Tibial artery (tissue), 4 donors: ENCODE results near the gene IL10RA.

Experiments used
- DNase-seq, 2 donors: peaks; one replicate each; pipeline ENCODE4 v3.0.0-alpha.2; 2019
- H3K27ac ChIP-seq, 2 donors: fragments of 200-600 bp; sonication (generic) in 1 of 2; 1 replicate in 1 of 2; 2 replicates in 1 of 2; pipeline ENCODE4 v1.5.1; 2018 to 2019; ENCODE audit warnings: mild to moderate bottlenecking in 1 of 2
- H3K27me3 ChIP-seq, 2 donors: fragments of 200-600 bp; sonication (generic) in 1 of 2; one replicate each; pipeline versions ENCODE4 v1.5.1 to v1.6.0; 2016 to 2019
- H3K36me3 ChIP-seq, 3 donors: fragments of 200-600 bp; sonication (generic) in 2 of 3; one replicate each; pipeline ENCODE4 v1.5.1; 2016 to 2019; ENCODE audit warnings: mild to moderate bottlenecking in 2 of 3
- H3K4me1 ChIP-seq, 4 donors: fragments of 200-600 bp; sonication (generic) in 2 of 4; 1 replicate in 3 of 4; 2 replicates in 1 of 4; pipeline ENCODE4 v1.5.1; 2016 to 2019
- H3K4me3 ChIP-seq, 2 donors: fragments of 200-600 bp; sonication (generic) in 1 of 2; 1 replicate in 1 of 2; 2 replicates in 1 of 2; pipeline ENCODE4 v1.5.1; 2018 to 2019; ENCODE audit warnings: mild to moderate bottlenecking in 2 of 2
- H3K9me3 ChIP-seq, 3 donors: fragments of 200-600 bp; sonication (generic) in 1 of 3; one replicate each; pipeline ENCODE4 v1.5.1; 2016 to 2019
- CTCF ChIP-seq, 2 experiments: fragments of 200-600 bp in 1 of 2; fragments of 450-650 bp in 1 of 2; IDR thresholded peaks; one replicate each; pipeline ENCODE4 v1.5.1; 2017 to 2019; ENCODE audit warnings: antibody characterized with exemption in 2 of 2, mild to moderate bottlenecking in 1 of 2, moderate library complexity in 1 of 2
- intact Hi-C: fragments of 100-400 bp; cut with DNase I; formaldehyde crosslinking; loops from one replicate; pipeline ENCODE4 v1.15.0; 2023; ENCODE audit warnings: low total_unique reads

IL10RA gene

GRCh38 chr11:117969160-117969991 lies 16.8 kb upstream of the IL10RA start:
- Histone ChIP-seq H3K36me3 (no peaks in the 10 kb centered on the region), H3K4me1 (no peaks in the 10 kb centered on the region), H3K27ac (no peak overlapping the region), H3K4me3 (no peak overlapping the region), H3K27me3 (peaks cover 0 to 22% of the 10 kb centered on the region in 2 donors), H3K9me3 (no peaks in the 10 kb centered on the region)
- no peak for TF ChIP-seq CTCF (IDR thresholded peaks at IDR 0.05)
- DNase-seq = peak in 1 of 2 donors; percentile 13
- intact Hi-C loops = no loop called here

- Histone ChIP-seq H3K27me3 (peaks cover 0 to 25% of the 10 kb centered on the region in 2 donors), H3K27ac (no peak overlapping the region), H3K4me3 (no peak overlapping the region), H3K9me3 (no peaks in the 10 kb centered on the region), H3K4me1 (no peaks in the 10 kb centered on the region), H3K36me3 (no peaks in the 10 kb centered on the region)
- peak in 1 of 2 donors; percentile 48 for DNase-seq
- intact Hi-C loops = no loop called here
- TF ChIP-seq CTCF (IDR thresholded peaks at IDR 0.05) = no peak
Measured at GRCh38 chr11:117970400-117971024, 15.7 kb upstream of the IL10RA start.

GRCh38 chr11:117972044-117972443 lies 14.2 kb upstream of the IL10RA start:
- Histone ChIP-seq H3K4me3 (no peak overlapping the region), H3K27ac (no peak overlapping the region), H3K36me3 (no peaks in the 10 kb centered on the region), H3K27me3 (peaks cover 0 to 29% of the 10 kb centered on the region in 2 donors), H3K4me1 (no peaks in the 10 kb centered on the region), H3K9me3 (no peaks in the 10 kb centered on the region)
- DNase-seq = peak in 1 of 2 donors; percentile 5
- TF ChIP-seq CTCF (IDR thresholded peaks at IDR 0.05) = no peak
- intact Hi-C loops = no loop called here

- no peaks in the 10 kb centered on the region for H3K36me3 ChIP-seq
- intact Hi-C loops = no loop called here
- no peak for TF ChIP-seq CTCF (IDR thresholded peaks at IDR 0.05)
- H3K27ac ChIP-seq = no peak overlapping the region
- H3K27me3 ChIP-seq = peaks cover 0 to 29% of the 10 kb centered on the region in 2 donors
- H3K9me3 ChIP-seq = no peaks in the 10 kb centered on the region
- peak in 1 of 2 donors; percentile 10 for DNase-seq
- no peak overlapping the region for H3K4me3 ChIP-seq
- no peaks in the 10 kb centered on the region for H3K4me1 ChIP-seq
Measured at GRCh38 chr11:117972629-117973502, 13.3 kb upstream of the IL10RA start.

- Histone ChIP-seq H3K27ac (no peak overlapping the region), H3K36me3 (no peaks in the 10 kb centered on the region), H3K4me1 (no peaks in the 10 kb centered on the region), H3K27me3 (peaks cover 0 to 29% of the 10 kb centered on the region in 2 donors), H3K9me3 (no peaks in the 10 kb centered on the region), H3K4me3 (no peak overlapping the region)
- no peak for DNase-seq
- intact Hi-C loops = no loop called here
- TF ChIP-seq CTCF (IDR thresholded peaks at IDR 0.05) = no peak
Measured at GRCh38 chr11:117973503-117973860, 12.7 kb upstream of the IL10RA start.
